GM19463 (cell line): ENCODE results near the gene APOA5.
A peak's percentile ranks its signal among the peaks of the same experiment; 100 is the strongest.
"Not testable (repeated sequence)": the region's sequence is repeated elsewhere in the genome, so short reads cannot be mapped to it uniquely, and the experiment has no call there.

Experiments used
- ATAC-seq: cut with Tn5 transposase; IDR thresholded peaks from one replicate; pipeline ENCODE4 v1.9.1; 2021; ENCODE audit warnings: mild to moderate bottlenecking, moderate library complexity; ENCODE audit not compliant: unreplicated experiment

APOA5 gene

DNA sequence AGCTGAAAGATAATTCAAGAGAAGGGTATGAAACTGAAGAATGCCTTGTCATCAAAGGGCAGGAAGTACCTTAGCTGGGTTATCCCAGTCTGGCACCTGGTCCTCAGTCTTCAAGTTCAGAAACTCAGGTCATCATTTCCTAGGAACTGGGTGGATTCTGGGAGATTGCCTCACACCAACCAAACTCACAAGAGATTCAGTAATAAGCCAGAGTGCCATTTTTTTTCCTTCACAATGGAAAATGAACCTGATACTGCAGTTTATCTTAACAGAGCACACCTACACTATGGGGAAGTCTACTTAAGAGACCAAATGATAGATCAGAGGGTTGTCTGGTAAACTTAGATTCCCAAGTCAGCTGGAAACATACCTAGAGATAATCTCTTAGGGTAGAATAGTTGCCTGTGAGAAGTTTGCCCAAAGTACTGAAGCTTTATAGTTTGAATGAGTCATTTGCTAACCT, 15.1 kb downstream of the APOA5 start:
- ATAC-seq: no peak

DNA sequence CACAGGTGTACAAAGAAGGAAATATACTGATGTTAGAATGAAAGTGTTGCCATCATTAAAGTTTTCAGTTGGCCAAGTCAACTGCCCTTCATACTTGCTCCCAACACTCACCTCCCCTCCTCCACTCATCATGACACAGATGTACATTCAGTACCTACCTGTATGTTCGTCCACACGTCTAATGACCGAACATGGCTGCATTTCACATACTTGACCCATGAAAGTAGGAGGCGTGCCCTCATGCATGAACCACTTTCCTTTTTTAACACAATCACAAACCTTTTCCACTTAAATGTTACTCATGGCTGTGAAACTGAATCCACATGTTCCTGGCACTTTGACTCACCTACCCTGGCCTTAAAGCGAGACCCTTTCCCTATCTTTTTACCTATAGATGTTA, 15.7 kb downstream of the APOA5 start:
- ATAC-seq: no peak

DNA sequence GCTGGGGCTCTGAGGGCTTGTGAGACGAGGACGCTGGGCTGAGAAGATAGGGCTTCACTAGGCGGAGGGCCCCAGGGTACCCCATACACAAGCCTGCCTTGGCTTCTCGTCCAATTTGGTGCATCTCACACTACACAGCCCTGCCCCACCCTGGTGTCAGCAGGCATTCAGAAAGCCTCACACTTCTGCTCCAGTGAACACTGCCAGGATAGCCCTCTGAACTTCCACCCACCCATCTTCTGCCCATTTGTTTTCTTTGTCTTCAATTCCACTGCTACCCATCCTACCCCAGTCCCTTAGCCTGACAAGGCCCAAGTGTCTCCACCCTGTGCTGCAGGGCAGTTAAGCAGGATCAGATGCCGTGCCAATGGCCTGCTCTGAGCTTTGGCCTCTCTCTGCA, 17.0 kb downstream of the APOA5 start:
- ATAC-seq: no peak

DNA sequence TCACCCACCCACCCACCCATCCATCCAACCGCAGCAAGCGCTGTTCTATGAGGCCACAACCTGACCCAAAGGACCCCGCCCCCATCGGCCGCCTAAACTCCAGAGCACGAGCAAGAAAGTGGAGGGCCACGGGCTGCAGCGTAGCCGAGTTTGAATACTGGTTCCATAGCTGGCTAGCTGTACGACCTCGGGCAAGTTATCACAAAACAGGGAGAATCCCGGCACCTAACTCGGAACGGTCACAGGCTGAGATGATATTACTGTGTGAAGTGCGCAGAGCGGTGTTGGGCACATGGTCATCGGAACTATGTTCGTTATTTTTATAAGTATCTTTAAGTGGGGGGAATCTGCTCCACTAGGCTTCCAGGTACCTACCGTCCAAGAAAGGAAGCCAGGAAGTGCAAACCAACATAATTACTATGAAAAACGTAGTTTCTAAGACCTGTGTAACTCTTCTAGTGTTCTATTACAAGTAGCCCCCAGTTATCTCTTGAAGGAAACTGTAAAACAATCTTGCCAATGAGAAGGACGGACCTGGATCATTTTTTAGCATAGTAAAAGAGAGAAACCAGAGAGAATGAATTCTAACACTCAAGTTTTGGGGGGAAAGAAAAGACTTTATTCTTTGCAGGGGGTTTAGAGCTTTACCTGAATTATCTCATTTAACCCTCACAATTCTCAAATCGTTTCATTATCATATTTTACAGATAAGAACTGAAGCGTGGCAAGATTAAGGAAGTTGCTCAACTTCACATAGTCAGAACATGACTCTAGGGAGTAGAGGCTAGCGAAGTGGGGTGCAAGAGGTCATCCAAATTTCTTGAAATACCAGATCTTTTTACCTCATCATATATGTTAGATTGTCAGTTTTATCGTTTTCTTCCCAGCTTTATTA, 18.2 kb downstream of the APOA5 start:
- ATAC-seq: peak; percentile 9

DNA sequence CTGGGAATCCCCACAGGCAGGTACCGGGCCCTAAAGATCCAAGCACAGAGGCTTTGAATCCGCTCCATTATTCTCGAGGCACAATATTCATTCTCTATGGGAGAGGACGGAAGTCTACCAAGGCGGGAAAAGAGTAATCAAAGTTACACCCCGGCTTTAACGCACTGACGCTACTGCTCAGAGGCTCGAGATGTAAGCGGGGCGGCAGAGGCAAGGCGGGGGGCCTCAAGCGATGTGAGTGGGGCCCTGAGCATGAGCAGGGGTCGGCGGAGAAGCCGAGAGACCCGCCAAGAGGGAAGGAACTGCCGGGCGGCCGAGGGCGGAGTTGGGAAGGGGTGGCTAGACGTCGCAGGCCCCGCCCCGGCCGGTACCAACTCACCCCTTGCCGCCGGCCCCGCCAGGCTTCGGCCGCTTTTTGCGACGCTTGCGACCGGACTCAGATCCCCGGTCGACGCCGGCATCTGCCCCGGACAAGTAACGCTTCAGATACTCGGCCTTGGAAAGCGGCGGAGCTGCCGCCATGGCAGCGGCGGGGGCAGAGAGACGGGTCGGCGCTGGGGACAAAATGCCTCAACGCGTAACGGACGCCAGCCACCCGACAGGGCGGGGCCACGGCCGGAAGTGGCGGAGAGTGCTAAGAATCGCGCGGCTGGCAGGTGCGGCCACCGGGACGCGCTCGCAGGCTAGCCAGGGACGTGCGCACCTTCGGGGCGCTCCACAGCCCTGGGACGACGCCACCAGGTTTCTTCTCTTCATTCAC, 19.1 kb downstream of the APOA5 start, which contains the start of gene BUD13:
Gene BUD13 (minus strand): TSS at position 545 of the 760 bp plus-strand sequence. CDS start 23 bp downstream, at position 522.
- ATAC-seq: peak; percentile 84

DNA sequence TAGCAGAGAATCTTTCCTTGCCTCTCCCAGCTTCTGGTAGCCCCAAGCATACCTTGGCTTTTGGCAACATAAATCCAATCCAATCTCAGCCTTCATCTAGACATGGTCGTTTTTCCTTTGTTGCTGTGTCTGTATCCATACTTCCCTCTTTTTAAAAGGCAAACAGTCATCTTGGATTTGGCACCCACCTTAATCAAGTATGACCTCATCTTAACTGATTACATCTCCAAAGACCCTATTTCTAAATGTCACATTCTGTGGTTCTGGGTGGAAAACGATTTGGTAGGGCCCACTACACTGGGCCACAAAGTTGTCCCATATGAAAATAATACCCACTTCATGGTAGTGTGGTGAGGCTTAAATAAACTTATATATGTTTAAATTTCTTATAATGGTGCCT, 19.7 kb downstream of the APOA5 start:
- no peak for ATAC-seq

DNA sequence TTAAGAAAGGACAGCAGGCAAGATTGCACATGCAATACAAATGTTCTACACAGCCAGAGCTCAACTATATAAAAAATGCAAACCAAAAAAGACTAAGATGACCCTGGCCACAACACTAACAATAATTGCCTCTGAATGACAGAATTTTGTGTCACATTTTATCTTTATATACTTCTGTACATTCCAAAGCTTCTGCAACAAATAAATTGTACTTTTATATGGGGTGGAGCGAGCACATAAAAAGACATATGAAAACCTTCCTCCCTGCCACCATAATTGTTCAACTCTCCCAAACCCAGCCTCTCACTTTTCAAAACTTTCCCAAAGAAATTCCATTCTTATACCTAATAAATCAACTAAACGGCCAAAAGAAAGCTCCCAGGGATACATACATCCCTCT, 29.5 kb downstream of the APOA5 start:
- no peak for ATAC-seq

DNA sequence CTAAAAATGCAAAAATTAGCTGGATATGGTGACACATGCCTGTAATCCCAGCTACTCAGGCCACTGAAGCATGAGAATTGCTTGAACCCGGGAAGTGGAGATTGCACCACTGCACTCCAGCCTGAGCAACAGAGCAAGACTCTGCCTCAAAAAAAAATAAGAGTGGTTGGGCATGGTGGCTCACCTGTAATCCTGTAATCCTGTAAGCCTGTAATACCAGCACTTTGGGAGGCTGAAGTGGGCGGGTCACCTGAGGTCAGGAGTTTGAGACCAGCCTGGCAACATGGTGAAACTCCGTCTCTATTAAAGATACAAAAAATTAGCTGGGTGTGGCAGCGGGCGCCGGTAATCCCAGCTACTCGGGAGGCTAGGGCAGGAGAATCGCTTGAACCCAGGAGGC, 35.6 kb downstream of the APOA5 start:
- not testable (repeated sequence) for ATAC-seq

DNA sequence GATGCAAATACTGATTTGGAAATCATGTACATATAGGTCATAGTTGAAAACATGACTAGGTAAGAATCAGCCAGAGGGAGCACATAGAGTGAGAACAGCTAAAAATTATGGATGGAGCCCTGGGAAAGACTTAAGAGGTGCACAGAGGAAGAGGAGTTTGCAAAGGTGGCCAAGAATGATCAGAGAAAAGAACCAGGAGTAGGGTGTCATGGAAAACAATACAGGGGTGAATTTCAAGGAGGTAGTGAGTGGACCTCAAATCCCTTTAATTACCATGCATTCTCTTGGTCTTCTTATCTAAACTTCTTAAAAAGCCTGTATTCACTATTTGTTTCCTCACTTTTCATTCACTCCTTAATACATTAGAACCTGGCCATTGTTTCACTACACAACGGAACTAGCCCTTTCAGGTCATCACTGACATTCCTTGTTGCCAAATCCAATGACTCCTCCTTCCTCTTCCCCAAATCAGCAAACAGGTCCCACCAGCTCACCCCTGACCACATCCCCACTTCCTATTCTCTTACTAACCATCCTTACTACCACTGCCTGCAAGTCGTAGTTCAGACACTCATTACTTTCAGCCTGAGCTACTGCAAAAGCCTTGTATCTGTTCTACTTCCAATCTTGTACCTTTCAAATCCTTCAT, 41.5 kb downstream of the APOA5 start:
- no peak for ATAC-seq

DNA sequence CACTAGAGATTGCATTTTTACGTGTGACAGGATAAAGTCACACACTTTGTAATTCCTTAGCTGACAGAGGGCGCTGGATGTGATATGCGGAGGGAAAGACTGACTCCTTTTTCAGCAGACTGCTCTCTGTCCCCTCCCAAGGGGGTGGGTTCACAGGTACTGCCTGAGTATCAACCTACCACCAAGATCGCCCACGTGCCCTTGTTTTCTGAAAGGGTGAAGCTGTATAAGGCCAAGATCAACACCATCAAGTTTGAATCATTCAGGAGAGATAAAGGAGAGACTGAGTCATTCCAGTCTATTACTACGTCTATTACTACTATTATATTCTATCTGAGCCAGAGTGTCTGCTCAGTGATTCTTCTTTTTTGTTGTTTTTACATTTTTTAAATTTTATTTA, 49.6 kb downstream of the APOA5 start:
- ATAC-seq: no peak

DNA sequence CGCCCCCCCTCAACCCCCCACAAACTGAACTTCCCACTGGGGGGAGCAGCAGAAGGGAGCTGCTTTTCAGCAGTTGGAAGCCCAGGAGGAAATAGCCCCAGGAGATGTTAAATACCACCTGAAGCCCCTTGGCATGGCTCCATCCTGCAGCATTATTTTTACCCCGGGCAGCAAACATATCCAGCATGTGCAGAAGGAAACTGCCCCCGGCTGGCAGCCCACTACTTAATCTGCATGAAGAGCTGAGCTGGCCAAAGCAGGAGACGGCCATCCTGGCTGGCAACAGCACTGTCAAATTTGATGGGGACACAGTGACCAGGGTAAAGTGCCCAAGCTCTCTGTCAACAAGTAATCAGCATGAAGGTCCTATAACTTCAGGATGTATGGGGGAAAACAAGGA, 50.9 kb downstream of the APOA5 start:
- no peak for ATAC-seq
